CD4-positive, alpha-beta T cell treated with Interleukin-17A for 4 hours (primary cell): ENCODE results near the gene TAF1A.

ENCODE experiments used
- DNase-seq: peaks from one replicate; pipeline ENCODE4 v3.0.0-alpha.2; 2020; ENCODE audit warnings: mixed read lengths

TAF1A gene

GRCh38 chr1:222594789-222595188 is 5.1 kb upstream of the TAF1A start:
- DNase-seq, result no peak

- no peak for DNase-seq
These were observed 2.4 kb upstream of the TAF1A start for GRCh38 chr1:222592171-222592570.

GRCh38 chr1:222588135-222588534 is 1.6 kb downstream of the TAF1A start:
- no peak for DNase-seq

GRCh38 chr1:222586842-222587241 is 2.9 kb downstream of the TAF1A start:
- no peak for DNase-seq

GRCh38 chr1:222583079-222583478 is 6.7 kb downstream of the TAF1A start:
- DNase-seq, result no peak

- no peak for DNase-seq
These were observed 7.5 kb downstream of the TAF1A start for GRCh38 chr1:222582099-222582774.

- no peak for DNase-seq
These were observed 10.4 kb downstream of the TAF1A start for GRCh38 chr1:222579316-222579715.

- DNase-seq, result no peak
These were observed 18.9 kb downstream of the TAF1A start for GRCh38 chr1:222570837-222571236.

GRCh38 chr1:222561656-222562055 is 28.1 kb downstream of the TAF1A start:
- no peak for DNase-seq

- DNase-seq, result no peak
These were observed 32.2 kb downstream of the TAF1A start for GRCh38 chr1:222557574-222557973.

- DNase-seq, result no peak
These were observed 32.6 kb downstream of the TAF1A start for GRCh38 chr1:222557148-222557547.

GRCh38 chr1:222555992-222556615 is 33.6 kb downstream of the TAF1A start:
- no peak for DNase-seq

GRCh38 chr1:222554177-222554576 is 35.6 kb downstream of the TAF1A start:
- DNase-seq, result no peak

GRCh38 chr1:222552882-222553281 is 36.9 kb downstream of the TAF1A start:
- no peak for DNase-seq

GRCh38 chr1:222547944-222548671 is 41.6 kb downstream of the TAF1A start, which contains the start of gene HHIPL2:
Gene HHIPL2, minus strand, starts transcription at chr1:222548104. Its CDS starts 60 bp downstream, at chr1:222548044.
- no peak for DNase-seq

GRCh38 chr1:222547260-222547614 is 42.5 kb downstream of the TAF1A start:
- no peak for DNase-seq

GRCh38 chr1:222546548-222547259 is 43.0 kb downstream of the TAF1A start:
- no peak for DNase-seq

GRCh38 chr1:222546091-222546490 is 43.6 kb downstream of the TAF1A start:
- DNase-seq, result no peak

GRCh38 chr1:222543817-222544216 is 45.9 kb downstream of the TAF1A start:
- DNase-seq, result no peak

GRCh38 chr1:222540598-222540995 is 49.1 kb downstream of the TAF1A start:
- DNase-seq, result no peak

GRCh38 chr1:222539951-222540597 is 49.7 kb downstream of the TAF1A start:
- DNase-seq, result no peak

GRCh38 chr1:222535455-222535854 is 54.3 kb downstream of the TAF1A start:
- DNase-seq, result no peak

GRCh38 chr1:222530852-222531251 is 58.9 kb downstream of the TAF1A start:
- no peak for DNase-seq
